Left lung (tissue), 10 donors: Measurements from ENCODE around the gene ITIH5. TPM values are rescaled to one million over a fixed set of nuclear protein-coding genes. Genes with fewer than 3 reads are reported as not detected.

Experiments used
- ATAC-seq: fragments of 200-7000 bp; cut with Tn5 transposase; one replicate; pipeline ENCODE4 v1.9.1; 2020; ENCODE audit warnings: moderate library complexity
- DNase-seq, 4 donors: peaks; one replicate each; pipeline ENCODE4 v3.0.0-alpha.2; 2013 to 2020
- H3K27ac ChIP-seq, 2 donors: fragments of 200-600 bp; sonication (generic) in 1 of 2; one replicate each; pipeline versions ENCODE4 v1.5.0 to v1.8.0; 2020 to 2021
- H3K27me3 ChIP-seq, 2 donors: fragments of 200-600 bp; sonication (generic) in 1 of 2; one replicate each; pipeline versions ENCODE4 v1.5.0 to v1.8.0; 2020 to 2021
- H3K36me3 ChIP-seq, 2 donors: fragments of 200-600 bp; sonication (generic) in 1 of 2; one replicate each; pipeline versions ENCODE4 v1.5.0 to v1.8.0; 2020 to 2021
- H3K4me1 ChIP-seq, 2 donors: fragments of 200-600 bp; one replicate each; pipeline ENCODE4 v1.8.0; 2021
- H3K4me3 ChIP-seq, 2 donors: fragments of 200-600 bp; sonication (generic) in 1 of 2; one replicate each; pipeline versions ENCODE4 v1.5.0 to v1.8.0; 2020 to 2021; ENCODE audit warnings: mild to moderate bottlenecking in 1 of 2
- H3K9me3 ChIP-seq, 2 donors: fragments of 200-600 bp; sonication (generic) in 1 of 2; one replicate each; pipeline versions ENCODE4 v1.5.0 to v1.8.0; 2020 to 2021
- intact Hi-C, 2 donors: fragments of 100-400 bp; cut with DNase I; formaldehyde crosslinking; loops; one replicate each; pipeline versions ENCODE4 v1.11.2 to v1.14.2; 2022
- polyA plus RNA-seq, 6 donors: library from polyadenylated mRNA; unstranded; fragments of 120-200 nt; gene quantifications; one replicate each; pipeline ENCODE4 v1.2.1, GENCODE V29; 2013; ENCODE audit not compliant: insufficient read length in 6 of 6
- total RNA-seq, 2 donors: library from RNA; stranded (reverse); fragmentation: NEBNext Ultra II Directional; extraction: Animal tissue kit (Norgen Biotek cat#: 25700); gene quantifications; one replicate each; pipeline ENCODE4 v1.2.1, GENCODE V29; 2021
- TF ChIP-seq, protein P1 (sequence below), 2 donors: fragments of 200-600 bp; sonication (generic) in 1 of 2; IDR thresholded peaks; one replicate each; pipeline versions ENCODE4 v1.5.0 to v1.8.0; 2021; ENCODE audit warnings: antibody characterized with exemption in 2 of 2
- donor health status: DM: no; HTN: yes; CAD: no.
- donor health status: DM: no; HTN: no; CAD: no.

ITIH5 gene
- total and polyA plus RNA-seq, 8 donors = 7.0 to 40.7 (median 29.9) TPM

DNA sequence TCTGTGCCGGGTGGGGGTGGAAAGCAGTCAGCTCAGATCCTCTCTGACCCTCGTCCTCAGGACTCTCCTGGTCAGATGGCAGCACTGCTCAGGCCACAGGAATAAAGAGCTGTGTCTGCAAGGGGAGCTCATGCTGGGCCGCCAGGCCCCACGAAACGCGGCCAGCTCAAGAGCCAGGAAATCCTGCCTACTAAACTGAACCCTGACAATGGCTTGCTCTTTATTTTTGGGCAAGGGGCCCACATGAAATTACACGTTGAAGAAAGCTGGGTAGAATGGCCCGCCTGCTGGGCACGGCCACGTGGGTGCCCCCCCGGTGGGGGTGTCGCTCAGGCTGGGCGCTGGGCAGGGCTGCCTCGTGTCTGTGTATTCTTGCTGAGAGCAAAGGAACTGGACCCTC lies 103.0 kb downstream of the ITIH5 start:
- ATAC-seq (peak; percentile 8), DNase-seq (no peak)
- Histone ChIP-seq H3K4me3 (no peak overlapping the region), H3K36me3 (no peaks in the 10 kb centered on the region), H3K27ac (no peak overlapping the region), H3K27me3 (no peaks in the 10 kb centered on the region), H3K4me1 (peaks cover 0 to 7% of the 10 kb centered on the region in 2 donors), H3K9me3 (no peaks in the 10 kb centered on the region)
- intact Hi-C loops = no loop called here
- TF ChIP-seq, protein P1, sequence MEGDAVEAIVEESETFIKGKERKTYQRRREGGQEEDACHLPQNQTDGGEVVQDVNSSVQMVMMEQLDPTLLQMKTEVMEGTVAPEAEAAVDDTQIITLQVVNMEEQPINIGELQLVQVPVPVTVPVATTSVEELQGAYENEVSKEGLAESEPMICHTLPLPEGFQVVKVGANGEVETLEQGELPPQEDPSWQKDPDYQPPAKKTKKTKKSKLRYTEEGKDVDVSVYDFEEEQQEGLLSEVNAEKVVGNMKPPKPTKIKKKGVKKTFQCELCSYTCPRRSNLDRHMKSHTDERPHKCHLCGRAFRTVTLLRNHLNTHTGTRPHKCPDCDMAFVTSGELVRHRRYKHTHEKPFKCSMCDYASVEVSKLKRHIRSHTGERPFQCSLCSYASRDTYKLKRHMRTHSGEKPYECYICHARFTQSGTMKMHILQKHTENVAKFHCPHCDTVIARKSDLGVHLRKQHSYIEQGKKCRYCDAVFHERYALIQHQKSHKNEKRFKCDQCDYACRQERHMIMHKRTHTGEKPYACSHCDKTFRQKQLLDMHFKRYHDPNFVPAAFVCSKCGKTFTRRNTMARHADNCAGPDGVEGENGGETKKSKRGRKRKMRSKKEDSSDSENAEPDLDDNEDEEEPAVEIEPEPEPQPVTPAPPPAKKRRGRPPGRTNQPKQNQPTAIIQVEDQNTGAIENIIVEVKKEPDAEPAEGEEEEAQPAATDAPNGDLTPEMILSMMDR (IDR thresholded peaks at IDR 0.05) = no peak

GRCh38 chr10:7563368-7563767 lies 103.4 kb downstream of the ITIH5 start:
- Histone ChIP-seq H3K36me3 (no peaks in the 10 kb centered on the region), H3K4me3 (no peak overlapping the region), H3K4me1 (peaks cover 0 to 7% of the 10 kb centered on the region in 2 donors), H3K27me3 (no peaks in the 10 kb centered on the region), H3K9me3 (no peaks in the 10 kb centered on the region), H3K27ac (no peak overlapping the region)
- DNase-seq (peak in 2 of 4 donors; percentile 80 to 88), ATAC-seq (peak; percentile 54)
- TF ChIP-seq, protein P1 (IDR thresholded peaks at IDR 0.05) = no peak
- intact Hi-C loops = no loop called here

GRCh38 chr10:7561985-7562384 lies 104.8 kb downstream of the ITIH5 start:
- TF ChIP-seq, protein P1 (IDR thresholded peaks at IDR 0.05) = no peak
- Histone ChIP-seq H3K27me3 (no peaks in the 10 kb centered on the region), H3K9me3 (no peaks in the 10 kb centered on the region), H3K4me3 (no peak overlapping the region), H3K4me1 (peaks cover 0 to 7% of the 10 kb centered on the region in 2 donors), H3K27ac (no peak overlapping the region), H3K36me3 (no peaks in the 10 kb centered on the region)
- no peak for DNase-seq
- intact Hi-C loops = no loop called here
- peak; percentile 19 for ATAC-seq

GRCh38 chr10:7561216-7561893 lies 105.4 kb downstream of the ITIH5 start:
- intact Hi-C loops = no loop called here
- peak; percentile 51 for ATAC-seq

GRCh38 chr10:7560519-7560918 lies 106.2 kb downstream of the ITIH5 start:
- no peak overlapping the region for H3K27ac ChIP-seq
- no peaks in the 10 kb centered on the region for H3K9me3 ChIP-seq
- no peak for ATAC-seq
- TF ChIP-seq, protein P1 (IDR thresholded peaks at IDR 0.05) = no peak
- no peak for DNase-seq
- intact Hi-C loops = no loop called here
- no peaks in the 10 kb centered on the region for H3K27me3 ChIP-seq
- H3K4me3 ChIP-seq = no peak overlapping the region
- peaks cover 0 to 7% of the 10 kb centered on the region in 2 donors for H3K4me1 ChIP-seq
- H3K36me3 ChIP-seq = no peaks in the 10 kb centered on the region

More at GRCh38 chr10:7561216-7561893, 105.4 kb downstream of the ITIH5 start:
- H3K36me3 ChIP-seq = no peaks in the 10 kb centered on the region
- H3K9me3 ChIP-seq = no peaks in the 10 kb centered on the region
- H3K4me1 ChIP-seq = peaks cover 0 to 7% of the 10 kb centered on the region in 2 donors
- H3K4me3 ChIP-seq = no peak overlapping the region
- DNase-seq = peak in 1 of 4 donors; percentile 43
- H3K27me3 ChIP-seq = no peaks in the 10 kb centered on the region
- peak overlapping the region in 1 of 2 donors; percentile 35 for H3K27ac ChIP-seq
- TF ChIP-seq, protein P1 (IDR thresholded peaks at IDR 0.05) = no peak
